K562 (cell line): ENCODE measurements around the gene PLTP. TPM values are rescaled to one million over a fixed set of nuclear protein-coding genes. Genes with fewer than 3 reads are reported as not detected.

ENCODE experiments used
- HDAC2 ChIP-seq: fragments of 450-650 bp; IDR thresholded peaks from 2 replicates; pipeline ENCODE4 v1.6.1; 2016; ENCODE audit warnings: mild to moderate bottlenecking
- PCBP2 ChIP-seq: fragments of 200-400 bp; formaldehyde crosslinking; IDR thresholded peaks from 2 replicates; pipeline ENCODE4 v1.6.1; 2018; ENCODE audit warnings: low read length, low read depth, mild to moderate bottlenecking, moderate library complexity; ENCODE audit not compliant: poor library complexity, severe bottlenecking
- POLR2G ChIP-seq: fragments of 200-400 bp; formaldehyde crosslinking; IDR thresholded peaks from 2 replicates; pipeline ENCODE4 v1.6.1; 2017; ENCODE audit warnings: low read depth, mild to moderate bottlenecking, antibody characterized with exemption, low read length, moderate library complexity
- RBM25 ChIP-seq: fragments of 200-400 bp; formaldehyde crosslinking; IDR thresholded peaks from 2 replicates; pipeline ENCODE4 v1.6.1; 2018; ENCODE audit warnings: low read length, low read depth, moderate library complexity; ENCODE audit not compliant: severe bottlenecking
- TAF7 ChIP-seq: fragments of 450-650 bp; IDR thresholded peaks from 2 replicates; pipeline ENCODE4 v1.6.1; 2016; ENCODE audit warnings: missing genetic modification characterization, missing compliant biosample characterization
- TRIM28 ChIP-seq: fragments of 450-650 bp; IDR thresholded peaks from 2 replicates; pipeline ENCODE4 v1.6.1; 2017
- ZBED1 ChIP-seq: IDR thresholded peaks from 2 replicates; pipeline ENCODE4 v1.6.1; 2014
- ZNF3 ChIP-seq: fragments of 250-450 bp; sonication (Bioruptor Pico); IDR thresholded peaks from 2 replicates; pipeline ENCODE4 v1.5.0; 2021; ENCODE audit warnings: mild to moderate bottlenecking, moderate library complexity
- polyA plus RNA-seq, 8 experiments: library from polyadenylated mRNA; depleted of rRNA in 4 of 8; stranded (reverse) in 5 of 8; unstranded in 3 of 8; fragments of >200 nt; fragmentation: Nextera tagmentation in 2 of 8; fragmentation: Illumina TruSeq in 1 of 8; extraction: Ambion mirVana in 2 of 8; extraction: Trizol in 1 of 8; gene quantifications; 2 replicates each; pipeline versions ENCODE4 v1.2.1 to v1.2.3, GENCODE V29; 2011 to 2014; ENCODE audit warnings: inconsistent platforms in 1 of 8, missing spikeins in 1 of 8
- total RNA-seq, 7 experiments: library from RNA; depleted of rRNA in 6 of 7; stranded (reverse); fragments of >200 nt in 6 of 7; fragmentation: Illumina TruSeq in 2 of 7; extraction: Trizol in 2 of 7; gene quantifications; 2 replicates each; pipeline versions ENCODE4 v1.2.1 to v1.2.3, GENCODE V29; 2011 to 2021; ENCODE audit warnings: low replicate concordance in 1 of 7
- TF ChIP-seq, protein P1 (sequence below): fragments of 250-450 bp; sonication (Bioruptor Pico); IDR thresholded peaks from 2 replicates; pipeline ENCODE4 v1.4.0; 2020
- TF ChIP-seq, protein P2 (sequence below), 2 experiments: fragments of 200-800 bp in 1 of 2; sonication (Bioruptor generic) in 1 of 2; sonication (generic) in 1 of 2; formaldehyde crosslinking in 1 of 2; IDR thresholded peaks in 1 of 2; conservative IDR thresholded peaks in 1 of 2; 2 replicates each; pipeline versions ENCODE4 v1.5.0 to v1.6.1; 2016 to 2020; ENCODE audit warnings: missing compliant biosample characterization in 1 of 2, missing genetic modification characterization in 1 of 2, missing genetic modification reagents in 1 of 2
- TF ChIP-seq, protein P3 (sequence below): fragments of 250-450 bp; sonication (Bioruptor Pico); IDR thresholded peaks from 2 replicates; pipeline ENCODE4 v1.6.1; 2021; ENCODE audit warnings: mild to moderate bottlenecking
- TF ChIP-seq, protein P4 (sequence below), 2 experiments: fragments of 250-450 bp in 1 of 2; fragments of 450-650 bp in 1 of 2; sonication (Bioruptor Pico) in 1 of 2; IDR thresholded peaks; 2 replicates each; pipeline versions ENCODE4 v1.6.1 to v1.8.0; 2016 to 2021; ENCODE audit warnings: mild to moderate bottlenecking in 2 of 2, moderate library complexity in 2 of 2, missing compliant biosample characterization in 1 of 2, missing genetic modification characterization in 1 of 2
- TF ChIP-seq, protein P5 (sequence below): sonication (generic); formaldehyde crosslinking; IDR thresholded peaks from 2 replicates; pipeline ENCODE4 v1.9.0; 2022; ENCODE audit warnings: mild to moderate bottlenecking, missing genetic modification reagents
- TF ChIP-seq, protein P6 (sequence below): fragments of 200-800 bp; sonication (Bioruptor generic); IDR thresholded peaks from 2 replicates; pipeline ENCODE4 v1.6.1; 2017; ENCODE audit warnings: missing genetic modification characterization, missing compliant biosample characterization
- TF ChIP-seq, protein P7 (sequence below): fragments of 450-650 bp; IDR thresholded peaks from one replicate; pipeline ENCODE4 v1.6.1; 2018; ENCODE audit warnings: mild to moderate bottlenecking, moderate library complexity; ENCODE audit not compliant: partially characterized antibody
- TF ChIP-seq, protein P8 (sequence below): fragments of 450-650 bp; formaldehyde crosslinking; IDR thresholded peaks from 2 replicates; pipeline ENCODE4 v1.4.0; 2020; ENCODE audit warnings: mild to moderate bottlenecking, moderate library complexity
- TF ChIP-seq, protein P9 (sequence below): fragments of 450-650 bp; IDR thresholded peaks from 2 replicates; pipeline ENCODE4 v1.6.1; 2016; ENCODE audit warnings: low read depth, mild to moderate bottlenecking, moderate library complexity

PLTP gene
- total and polyA plus RNA-seq, 9 of the 15 experiments (the other 6 are each of a cell fraction or from before 2014, with no cell fraction given) = 2.8 to 29.3 (median 17.6) TPM

DNA sequence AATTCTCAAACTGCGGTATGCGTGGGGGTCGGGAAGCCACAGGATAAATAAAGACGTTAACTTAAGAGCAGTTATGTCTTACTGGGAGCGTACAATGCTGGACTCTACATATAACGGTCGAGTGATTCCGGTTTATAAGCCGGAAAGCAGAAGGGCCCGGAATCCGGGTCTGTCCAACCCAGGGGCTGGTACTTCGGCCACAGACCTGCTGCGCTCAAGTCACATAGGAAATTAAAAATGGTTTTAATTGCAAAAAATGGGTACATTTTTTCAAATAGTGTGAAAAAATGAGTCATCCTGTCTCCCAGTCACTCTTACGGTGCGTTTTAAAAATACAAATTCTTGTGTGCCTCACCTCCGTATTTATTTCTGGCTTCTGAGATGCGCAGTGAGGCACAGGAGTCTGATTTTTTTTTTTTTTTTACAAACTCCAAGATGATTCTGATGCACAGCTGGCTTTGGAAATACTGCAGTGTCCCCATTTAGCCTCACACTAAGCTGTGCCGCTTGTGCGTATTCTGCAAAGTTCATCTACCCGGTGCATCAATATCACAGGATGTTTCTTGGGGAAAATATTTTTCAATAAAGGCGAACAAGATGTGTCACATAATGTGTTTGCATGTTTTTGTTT is 23.6 kb upstream of the PLTP start (continued):
- TF ChIP-seq, protein P1, sequence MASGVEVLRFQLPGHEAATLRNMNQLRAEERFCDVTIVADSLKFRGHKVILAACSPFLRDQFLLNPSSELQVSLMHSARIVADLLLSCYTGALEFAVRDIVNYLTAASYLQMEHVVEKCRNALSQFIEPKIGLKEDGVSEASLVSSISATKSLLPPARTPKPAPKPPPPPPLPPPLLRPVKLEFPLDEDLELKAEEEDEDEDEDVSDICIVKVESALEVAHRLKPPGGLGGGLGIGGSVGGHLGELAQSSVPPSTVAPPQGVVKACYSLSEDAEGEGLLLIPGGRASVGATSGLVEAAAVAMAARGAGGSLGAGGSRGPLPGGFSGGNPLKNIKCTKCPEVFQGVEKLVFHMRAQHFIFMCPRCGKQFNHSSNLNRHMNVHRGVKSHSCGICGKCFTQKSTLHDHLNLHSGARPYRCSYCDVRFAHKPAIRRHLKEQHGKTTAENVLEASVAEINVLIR (CRISPR knock-in tag) = no peak
- TF ChIP-seq TRIM28 (no peak), PCBP2 (no peak), ZNF3 (CRISPR knock-in tag) (no peak), POLR2G (no peak), HDAC2 (no peak; the same call in 1 of the 2 replicates), TAF7 (tag) (no peak), ZBED1 (0 out of 2 replicates have a peak, but pooled peaks have one; percentile 50), RBM25 (no peak)
- TF ChIP-seq, protein P2, sequence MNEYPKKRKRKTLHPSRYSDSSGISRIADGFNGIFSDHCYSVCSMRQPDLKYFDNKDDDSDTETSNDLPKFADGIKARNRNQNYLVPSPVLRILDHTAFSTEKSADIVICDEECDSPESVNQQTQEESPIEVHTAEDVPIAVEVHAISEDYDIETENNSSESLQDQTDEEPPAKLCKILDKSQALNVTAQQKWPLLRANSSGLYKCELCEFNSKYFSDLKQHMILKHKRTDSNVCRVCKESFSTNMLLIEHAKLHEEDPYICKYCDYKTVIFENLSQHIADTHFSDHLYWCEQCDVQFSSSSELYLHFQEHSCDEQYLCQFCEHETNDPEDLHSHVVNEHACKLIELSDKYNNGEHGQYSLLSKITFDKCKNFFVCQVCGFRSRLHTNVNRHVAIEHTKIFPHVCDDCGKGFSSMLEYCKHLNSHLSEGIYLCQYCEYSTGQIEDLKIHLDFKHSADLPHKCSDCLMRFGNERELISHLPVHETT (CRISPR knock-in tag; conservative IDR thresholded peaks at IDR 0.05 in 1 of 2, IDR thresholded peaks at IDR 0.05 in 1 of 2) = no peak
- TF ChIP-seq, protein P3, sequence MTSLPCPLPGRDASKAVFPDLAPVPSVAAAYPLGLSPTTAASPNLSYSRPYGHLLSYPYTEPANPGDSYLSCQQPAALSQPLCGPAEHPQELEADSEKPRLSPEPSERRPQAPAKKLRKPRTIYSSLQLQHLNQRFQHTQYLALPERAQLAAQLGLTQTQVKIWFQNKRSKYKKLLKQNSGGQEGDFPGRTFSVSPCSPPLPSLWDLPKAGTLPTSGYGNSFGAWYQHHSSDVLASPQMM (CRISPR knock-in tag) = no peak
- TF ChIP-seq, protein P4, sequence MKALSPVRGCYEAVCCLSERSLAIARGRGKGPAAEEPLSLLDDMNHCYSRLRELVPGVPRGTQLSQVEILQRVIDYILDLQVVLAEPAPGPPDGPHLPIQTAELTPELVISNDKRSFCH (CRISPR knock-in tag; IDR thresholded peaks at IDR 0.05) = no peak
- TF ChIP-seq, protein P4 (tag; IDR thresholded peaks at IDR 0.05) = peak; percentile 54; the same call in 1 of the 2 replicates
- TF ChIP-seq, protein P5, sequence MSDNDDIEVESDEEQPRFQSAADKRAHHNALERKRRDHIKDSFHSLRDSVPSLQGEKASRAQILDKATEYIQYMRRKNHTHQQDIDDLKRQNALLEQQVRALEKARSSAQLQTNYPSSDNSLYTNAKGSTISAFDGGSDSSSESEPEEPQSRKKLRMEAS = no peak
- TF ChIP-seq, protein P6, sequence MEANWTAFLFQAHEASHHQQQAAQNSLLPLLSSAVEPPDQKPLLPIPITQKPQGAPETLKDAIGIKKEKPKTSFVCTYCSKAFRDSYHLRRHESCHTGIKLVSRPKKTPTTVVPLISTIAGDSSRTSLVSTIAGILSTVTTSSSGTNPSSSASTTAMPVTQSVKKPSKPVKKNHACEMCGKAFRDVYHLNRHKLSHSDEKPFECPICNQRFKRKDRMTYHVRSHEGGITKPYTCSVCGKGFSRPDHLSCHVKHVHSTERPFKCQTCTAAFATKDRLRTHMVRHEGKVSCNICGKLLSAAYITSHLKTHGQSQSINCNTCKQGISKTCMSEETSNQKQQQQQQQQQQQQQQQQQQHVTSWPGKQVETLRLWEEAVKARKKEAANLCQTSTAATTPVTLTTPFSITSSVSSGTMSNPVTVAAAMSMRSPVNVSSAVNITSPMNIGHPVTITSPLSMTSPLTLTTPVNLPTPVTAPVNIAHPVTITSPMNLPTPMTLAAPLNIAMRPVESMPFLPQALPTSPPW (CRISPR knock-in tag) = no peak
- TF ChIP-seq, protein P7, sequence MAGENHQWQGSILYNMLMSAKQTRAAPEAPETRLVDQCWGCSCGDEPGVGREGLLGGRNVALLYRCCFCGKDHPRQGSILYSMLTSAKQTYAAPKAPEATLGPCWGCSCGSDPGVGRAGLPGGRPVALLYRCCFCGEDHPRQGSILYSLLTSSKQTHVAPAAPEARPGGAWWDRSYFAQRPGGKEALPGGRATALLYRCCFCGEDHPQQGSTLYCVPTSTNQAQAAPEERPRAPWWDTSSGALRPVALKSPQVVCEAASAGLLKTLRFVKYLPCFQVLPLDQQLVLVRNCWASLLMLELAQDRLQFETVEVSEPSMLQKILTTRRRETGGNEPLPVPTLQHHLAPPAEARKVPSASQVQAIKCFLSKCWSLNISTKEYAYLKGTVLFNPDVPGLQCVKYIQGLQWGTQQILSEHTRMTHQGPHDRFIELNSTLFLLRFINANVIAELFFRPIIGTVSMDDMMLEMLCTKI = no peak
- TF ChIP-seq, protein P8, sequence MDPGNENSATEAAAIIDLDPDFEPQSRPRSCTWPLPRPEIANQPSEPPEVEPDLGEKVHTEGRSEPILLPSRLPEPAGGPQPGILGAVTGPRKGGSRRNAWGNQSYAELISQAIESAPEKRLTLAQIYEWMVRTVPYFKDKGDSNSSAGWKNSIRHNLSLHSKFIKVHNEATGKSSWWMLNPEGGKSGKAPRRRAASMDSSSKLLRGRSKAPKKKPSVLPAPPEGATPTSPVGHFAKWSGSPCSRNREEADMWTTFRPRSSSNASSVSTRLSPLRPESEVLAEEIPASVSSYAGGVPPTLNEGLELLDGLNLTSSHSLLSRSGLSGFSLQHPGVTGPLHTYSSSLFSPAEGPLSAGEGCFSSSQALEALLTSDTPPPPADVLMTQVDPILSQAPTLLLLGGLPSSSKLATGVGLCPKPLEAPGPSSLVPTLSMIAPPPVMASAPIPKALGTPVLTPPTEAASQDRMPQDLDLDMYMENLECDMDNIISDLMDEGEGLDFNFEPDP (CRISPR knock-in tag) = no peak
- TF ChIP-seq, protein P9, sequence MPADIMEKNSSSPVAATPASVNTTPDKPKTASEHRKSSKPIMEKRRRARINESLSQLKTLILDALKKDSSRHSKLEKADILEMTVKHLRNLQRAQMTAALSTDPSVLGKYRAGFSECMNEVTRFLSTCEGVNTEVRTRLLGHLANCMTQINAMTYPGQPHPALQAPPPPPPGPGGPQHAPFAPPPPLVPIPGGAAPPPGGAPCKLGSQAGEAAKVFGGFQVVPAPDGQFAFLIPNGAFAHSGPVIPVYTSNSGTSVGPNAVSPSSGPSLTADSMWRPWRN = peak; percentile 91
